OCI-LY3 (cell line): ENCODE results near the gene INPP5J.

ENCODE experiments used
- CTCF ChIP-seq: fragments of 200-600, 300-600 bp; sonication (generic); IDR thresholded peaks from 2 replicates; pipeline ENCODE4 v1.5.1; 2014; ENCODE audit warnings: antibody characterized with exemption, low read length, low read depth
- EZH2phosphoT487 ChIP-seq: fragments of 200-600 bp; shearing (Covaris generic); IDR thresholded peaks from 2 replicates; pipeline ENCODE4 v1.6.1; 2018; ENCODE audit warnings: antibody characterized with exemption, mixed run types, low read depth

- TF ChIP-seq CTCF (no peak), EZH2phosphoT487 (no peak)
Measured at GRCh38 chr22:31144223-31144622, 21.5 kb downstream of the INPP5J start.
